HG03439 (cell line): Measurements from ENCODE around the gene EIF4A3.

Experiments
- ATAC-seq: cut with Tn5 transposase; IDR thresholded peaks from one replicate; pipeline ENCODE4 v1.9.1; 2021; ENCODE audit warnings: mild to moderate bottlenecking, moderate library complexity; ENCODE audit not compliant: unreplicated experiment

Gene EIF4A3

GRCh38 chr17:80114758-80115157, 32.2 kb downstream of the EIF4A3 start:
- no peak for ATAC-seq

- ATAC-seq: no peak
Measured at GRCh38 chr17:80113033-80113484, 33.9 kb downstream of the EIF4A3 start.

GRCh38 chr17:80112471-80113032, 34.4 kb downstream of the EIF4A3 start:
- ATAC-seq: no peak

- no peak for ATAC-seq
Measured at GRCh38 chr17:80111702-80112470, 35.0 kb downstream of the EIF4A3 start.

- ATAC-seq: no peak
Measured at GRCh38 chr17:80110927-80111701, 35.8 kb downstream of the EIF4A3 start.

GRCh38 chr17:80110447-80110812, 36.5 kb downstream of the EIF4A3 start:
- ATAC-seq: no peak

GRCh38 chr17:80109713-80110446, 37.0 kb downstream of the EIF4A3 start:
- ATAC-seq: no peak

GRCh38 chr17:80109066-80109660, 37.8 kb downstream of the EIF4A3 start:
- ATAC-seq: no peak

- ATAC-seq: no peak
Measured at GRCh38 chr17:80108036-80108971, 38.6 kb downstream of the EIF4A3 start.

GRCh38 chr17:80107231-80108021, 39.5 kb downstream of the EIF4A3 start:
- ATAC-seq: no peak

- ATAC-seq: no peak
Measured at GRCh38 chr17:80106751-80107150, 40.2 kb downstream of the EIF4A3 start.

GRCh38 chr17:80106176-80106575, 40.8 kb downstream of the EIF4A3 start:
- no peak for ATAC-seq

- ATAC-seq: no peak
Measured at GRCh38 chr17:80105762-80106161, 41.2 kb downstream of the EIF4A3 start.

GRCh38 chr17:80104956-80105375, 42.0 kb downstream of the EIF4A3 start:
- ATAC-seq: no peak

GRCh38 chr17:80104321-80104955, 42.5 kb downstream of the EIF4A3 start:
- ATAC-seq: no peak

- no peak for ATAC-seq
Measured at GRCh38 chr17:80103449-80104085, 43.4 kb downstream of the EIF4A3 start.

GRCh38 chr17:80102664-80103448, 44.1 kb downstream of the EIF4A3 start:
- no peak for ATAC-seq
